Gastrocnemius medialis (tissue), 4 donors: ENCODE results near the gene C4A.

Experiments
- POLR2A ChIP-seq, 2 donors: fragments of 450-650 bp; IDR thresholded peaks; one replicate each; pipeline ENCODE4 v1.6.1; 2017; ENCODE audit warnings: antibody characterized with exemption in 2 of 2, mild to moderate bottlenecking in 2 of 2, moderate library complexity in 2 of 2
- TF ChIP-seq, protein P1 (sequence below), 5 experiments: fragments of 450-650 bp in 3 of 5; fragments of 200-600 bp in 2 of 5; sonication (generic) in 2 of 5; IDR thresholded peaks in 4 of 5; conservative IDR thresholded peaks in 1 of 5; 1 replicate in 4 of 5; 2 replicates in 1 of 5; pipeline ENCODE4 v1.5.1; 2016 to 2019; ENCODE audit warnings: antibody characterized with exemption in 5 of 5, mild to moderate bottlenecking in 3 of 5, moderate library complexity in 3 of 5

DNA sequence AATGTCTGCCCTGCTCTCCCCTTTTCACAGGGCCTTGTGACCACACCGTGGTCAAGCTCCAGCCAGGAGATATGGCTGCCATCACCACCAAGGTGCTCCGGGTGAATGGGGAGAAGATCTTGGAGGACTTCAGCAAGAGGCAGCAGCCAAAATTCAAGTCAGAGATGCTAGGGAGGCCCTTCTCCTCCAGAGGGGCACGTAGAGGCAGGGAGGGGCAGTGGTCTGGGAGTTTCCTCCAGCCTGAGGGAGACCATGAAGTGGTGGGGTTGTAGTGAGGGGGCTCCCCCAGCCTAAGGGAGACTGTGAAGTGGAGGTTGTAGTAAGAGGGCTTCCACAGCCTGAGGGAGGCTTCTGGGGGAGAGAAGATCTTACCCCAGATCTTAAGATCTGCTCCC is 13.9 kb upstream of the C4A start:
- TF ChIP-seq, protein P1, sequence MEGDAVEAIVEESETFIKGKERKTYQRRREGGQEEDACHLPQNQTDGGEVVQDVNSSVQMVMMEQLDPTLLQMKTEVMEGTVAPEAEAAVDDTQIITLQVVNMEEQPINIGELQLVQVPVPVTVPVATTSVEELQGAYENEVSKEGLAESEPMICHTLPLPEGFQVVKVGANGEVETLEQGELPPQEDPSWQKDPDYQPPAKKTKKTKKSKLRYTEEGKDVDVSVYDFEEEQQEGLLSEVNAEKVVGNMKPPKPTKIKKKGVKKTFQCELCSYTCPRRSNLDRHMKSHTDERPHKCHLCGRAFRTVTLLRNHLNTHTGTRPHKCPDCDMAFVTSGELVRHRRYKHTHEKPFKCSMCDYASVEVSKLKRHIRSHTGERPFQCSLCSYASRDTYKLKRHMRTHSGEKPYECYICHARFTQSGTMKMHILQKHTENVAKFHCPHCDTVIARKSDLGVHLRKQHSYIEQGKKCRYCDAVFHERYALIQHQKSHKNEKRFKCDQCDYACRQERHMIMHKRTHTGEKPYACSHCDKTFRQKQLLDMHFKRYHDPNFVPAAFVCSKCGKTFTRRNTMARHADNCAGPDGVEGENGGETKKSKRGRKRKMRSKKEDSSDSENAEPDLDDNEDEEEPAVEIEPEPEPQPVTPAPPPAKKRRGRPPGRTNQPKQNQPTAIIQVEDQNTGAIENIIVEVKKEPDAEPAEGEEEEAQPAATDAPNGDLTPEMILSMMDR (IDR thresholded peaks at IDR 0.05 in 4 of 5, conservative IDR thresholded peaks at IDR 0.05 in 1 of 5), result no peak
- TF ChIP-seq POLR2A (IDR thresholded peaks at IDR 0.05), result no peak
